Omental fat pad (tissue), 4 donors: Measurements from ENCODE around the gene MAD2L1BP. TPM values are rescaled to one million over a fixed set of nuclear protein-coding genes. Genes with fewer than 3 reads are reported as not detected.

Source experiments
- ATAC-seq: fragments of 150-250 bp; one replicate; pipeline ENCODE4 v1.9.1; 2016; ENCODE audit warnings: mild to moderate bottlenecking, moderate library complexity; ENCODE audit not compliant: low FRiP score
- DNase-seq: peaks from one replicate; pipeline ENCODE4 v3.0.0-alpha.2; 2019; ENCODE audit warnings: low spot score
- CTCF ChIP-seq, 3 donors: fragments of 450-650 bp; IDR thresholded peaks; one replicate each; pipeline ENCODE4 v1.5.1; 2016 to 2017; ENCODE audit warnings: antibody characterized with exemption in 3 of 3, mild to moderate bottlenecking in 3 of 3, moderate library complexity in 2 of 3
- total RNA-seq, 4 donors: library from RNA; depleted of rRNA; stranded (reverse); fragments of >200 nt; gene quantifications; one replicate each; pipeline ENCODE4 v1.1.0, GENCODE V29; 2016

MAD2L1BP gene
- total RNA-seq, 4 donors from 2014 or later = 26.3 to 49.0 (median 33.1) TPM

- no peak for DNase-seq
These were observed 42.1 kb downstream of the MAD2L1BP start for GRCh38 chr6:43677759-43678158.

GRCh38 chr6:43678341-43678740, 42.7 kb downstream of the MAD2L1BP start:
- ATAC-seq (no peak), DNase-seq (no peak)
- TF ChIP-seq CTCF (IDR thresholded peaks at IDR 0.05) = no peak

More at GRCh38 chr6:43677759-43678158, 42.1 kb downstream of the MAD2L1BP start:
- no peak for ATAC-seq
- no peak for TF ChIP-seq CTCF (IDR thresholded peaks at IDR 0.05)

- ATAC-seq (no peak), DNase-seq (no peak)
- TF ChIP-seq CTCF (IDR thresholded peaks at IDR 0.05) = no peak
These were observed 43.4 kb downstream of the MAD2L1BP start for GRCh38 chr6:43679057-43679456.

GRCh38 chr6:43680308-43681200, 44.9 kb downstream of the MAD2L1BP start:
- no peak for TF ChIP-seq CTCF (IDR thresholded peaks at IDR 0.05)
- DNase-seq (no peak), ATAC-seq (no peak)

- ATAC-seq = no peak
- TF ChIP-seq CTCF (IDR thresholded peaks at IDR 0.05) = no peak
- no peak for DNase-seq
These were observed 45.7 kb downstream of the MAD2L1BP start for GRCh38 chr6:43681303-43681702.

- no peak for DNase-seq
- no peak for TF ChIP-seq CTCF (IDR thresholded peaks at IDR 0.05)
- ATAC-seq = no peak
These were observed 47.2 kb downstream of the MAD2L1BP start for GRCh38 chr6:43682724-43683429.
